A549 (cell line): ENCODE measurements around the gene MBOAT2. TPM values are rescaled to one million over a fixed set of nuclear protein-coding genes. Genes with fewer than 3 reads are reported as not detected.

ENCODE experiments used
- ATAC-seq, 2 experiments: fragments of 200-7000 bp in 1 of 2; fragments of >200 bp in 1 of 2; cut with Nextera tagmentation in 1 of 2; cut with Tn5 transposase in 1 of 2; 3 replicates each; pipeline versions ENCODE4 v1.8.0 to v1.9.1; 2018 to 2020; ENCODE audit warnings: mild to moderate bottlenecking in 1 of 2, moderate library complexity in 1 of 2
- CTCF ChIA-PET: fragments of 300-600 bp; sonication (Branson Sonifier 250); formaldehyde crosslinking; extraction: SDS; loops from one replicate; lab custom pipeline; 2021; ENCODE audit warnings: antibody characterized with exemption, inconsistent platforms; lab: Yijun Ruan, JAX
- POLR2A ChIA-PET: fragments of 350-600 bp; formaldehyde crosslinking; extraction: SDS; loops from one replicate; lab custom pipeline; 2021; ENCODE audit warnings: antibody characterized with exemption, inconsistent platforms; lab: Yijun Ruan, JAX
- DNase-seq, 2 experiments: peaks; one replicate each; pipeline versions ENCODE4 v3.0.0 to v3.0.0-alpha.2; 2011 to 2016; ENCODE audit warnings: low read depth in 1 of 2, low spot score in 1 of 2
- FAIRE-seq: peaks from 2 replicates; lab custom pipeline; 2011; peaks lifted over from hg19 to GRCh38; lab: Jason Lieb, UNC
- H3K27ac ChIP-seq, 2 experiments: fragments of >200 bp; sonication (Bioruptor Twin); formaldehyde crosslinking; 3 replicates each; pipeline ENCODE4 v1.5.1; 2016 to 2017
- H3K4me1 ChIP-seq: fragments of >200 bp; sonication (Bioruptor Twin); formaldehyde crosslinking; 3 replicates; pipeline ENCODE4 v1.6.1; 2016
- H3K4me2 ChIP-seq: fragments of >200 bp; sonication (Bioruptor Twin); formaldehyde crosslinking; 3 replicates; pipeline ENCODE4 v1.6.1; 2016
- H3K4me3 ChIP-seq: fragments of >200 bp; sonication (Bioruptor Twin); formaldehyde crosslinking; 3 replicates; pipeline ENCODE4 v1.5.1; 2016
- H3K9me3 ChIP-seq: fragments of >200 bp; sonication (Bioruptor Twin); formaldehyde crosslinking; 3 replicates; pipeline ENCODE4 v1.6.1; 2016
- CEBPB ChIP-seq, 2 experiments: fragments of >200 bp in 1 of 2; sonication (Bioruptor Twin) in 1 of 2; formaldehyde crosslinking in 1 of 2; IDR thresholded peaks; 2 replicates each; pipeline ENCODE4 v1.6.1; 2012 to 2016
- EHMT2 ChIP-seq: fragments of 200-600 bp; sonication (generic); IDR thresholded peaks from 2 replicates; pipeline ENCODE4 v1.6.1; 2016; ENCODE audit warnings: antibody characterized with exemption, low read depth, mild to moderate bottlenecking, moderate library complexity
- FOSB ChIP-seq: fragments of 250-450 bp; sonication (Bioruptor Pico); IDR thresholded peaks from 2 replicates; pipeline ENCODE4 v1.5.0; 2020; ENCODE audit warnings: mild to moderate bottlenecking, moderate library complexity
- FOSL2 ChIP-seq, 2 experiments: fragments of 450-650 bp in 1 of 2; fragments of >200 bp in 1 of 2; sonication (Bioruptor Twin) in 1 of 2; formaldehyde crosslinking; IDR thresholded peaks; 2 replicates each; pipeline versions ENCODE4 v1.5.0 to v1.6.1; 2016 to 2020; ENCODE audit warnings: mild to moderate bottlenecking in 1 of 2, moderate library complexity in 1 of 2
- HOXB13 ChIP-seq: fragments of 250-450 bp; sonication (Bioruptor Pico); IDR thresholded peaks from 2 replicates; pipeline ENCODE4 v1.5.0; 2020; ENCODE audit warnings: low read depth, mild to moderate bottlenecking, moderate library complexity
- KDM5A ChIP-seq: fragments of 200-600 bp; sonication (generic); IDR thresholded peaks from 2 replicates; pipeline ENCODE4 v1.6.1; 2016; ENCODE audit warnings: antibody characterized with exemption, mild to moderate bottlenecking
- MAZ ChIP-seq: fragments of 150-350 bp; IDR thresholded peaks from 2 replicates; pipeline ENCODE4 v1.6.1; 2014; ENCODE audit warnings: antibody characterized with exemption, low read depth, low read length, borderline replicate concordance
- MYC ChIP-seq: IDR thresholded peaks from 2 replicates; pipeline ENCODE4 v1.6.1; 2012; ENCODE audit warnings: mild to moderate bottlenecking, inconsistent platforms, low read length, improper control_type of control experiment, borderline replicate concordance
- NPAS2 ChIP-seq: fragments of 250-450 bp; sonication (Bioruptor Pico); IDR thresholded peaks from 2 replicates; pipeline ENCODE4 v1.8.0; 2022; ENCODE audit warnings: mild to moderate bottlenecking, moderate library complexity, borderline replicate concordance
- POLR2A ChIP-seq: IDR thresholded peaks from 2 replicates; pipeline ENCODE4 v1.6.1; 2012; ENCODE audit warnings: mild to moderate bottlenecking, low read length
- RCOR1 ChIP-seq: fragments of 150-350 bp; IDR thresholded peaks from 2 replicates; pipeline ENCODE4 v1.6.1; 2014; ENCODE audit warnings: antibody characterized with exemption, low read length, low read depth
- SMC3 ChIP-seq: fragments of >200 bp; sonication (Bioruptor Twin); formaldehyde crosslinking; IDR thresholded peaks from 3 replicates; pipeline ENCODE4 v1.6.1; 2018; ENCODE audit warnings: inconsistent platforms
- ZFP36 ChIP-seq: fragments of 450-650 bp; IDR thresholded peaks from 2 replicates; pipeline ENCODE4 v1.6.1; 2014; ENCODE audit warnings: borderline replicate concordance; ENCODE audit not compliant: partially characterized antibody
- WGBS: methylation state at CpG from one replicate; pipeline ENCODE4 v1.1.6; 2017; ENCODE audit errors: missing lambda C conversion rate; 5-methylcytosine and 5-hydroxymethylcytosine counted together
- polyA plus RNA-seq, 4 experiments: library from polyadenylated mRNA; depleted of rRNA in 3 of 4; stranded (reverse); fragments of >200 nt; fragmentation: RNase III in 1 of 4; extraction: RNeasy Plus Mini Kit Qiagen cat#74134 plus additional on column Dnase treatment in 1 of 4; gene quantifications; 2 replicates in 3 of 4; 3 replicates in 1 of 4; pipeline ENCODE4 v1.2.3, GENCODE V29; 2011 to 2017
- TF ChIP-seq, protein P1 (sequence below): IDR thresholded peaks from 2 replicates; pipeline ENCODE4 v1.6.1; 2012
- TF ChIP-seq, protein P2 (sequence below): fragments of >200 bp; sonication (Bioruptor Twin); formaldehyde crosslinking; IDR thresholded peaks from 2 replicates; pipeline ENCODE4 v1.6.1; 2016
- TF ChIP-seq, protein P3 (sequence below): fragments of 250-450 bp; sonication (Bioruptor Pico); IDR thresholded peaks from 2 replicates; pipeline ENCODE4 v1.5.0; 2021; ENCODE audit warnings: mild to moderate bottlenecking, moderate library complexity, borderline replicate concordance
- TF ChIP-seq, protein P4 (sequence below): IDR thresholded peaks from 2 replicates; pipeline ENCODE4 v1.6.1; 2012; ENCODE audit warnings: low read depth, borderline replicate concordance
- TF ChIP-seq, protein P5 (sequence below): fragments of 150-350 bp; IDR thresholded peaks from 2 replicates; pipeline ENCODE4 v1.6.1; 2014; ENCODE audit warnings: low read depth, mild to moderate bottlenecking, low read length

Gene MBOAT2
- polyA plus RNA-seq, 2 of the 4 experiments (the other 2 are of a cell fraction) = 33.1 to 33.3 TPM

DNA sequence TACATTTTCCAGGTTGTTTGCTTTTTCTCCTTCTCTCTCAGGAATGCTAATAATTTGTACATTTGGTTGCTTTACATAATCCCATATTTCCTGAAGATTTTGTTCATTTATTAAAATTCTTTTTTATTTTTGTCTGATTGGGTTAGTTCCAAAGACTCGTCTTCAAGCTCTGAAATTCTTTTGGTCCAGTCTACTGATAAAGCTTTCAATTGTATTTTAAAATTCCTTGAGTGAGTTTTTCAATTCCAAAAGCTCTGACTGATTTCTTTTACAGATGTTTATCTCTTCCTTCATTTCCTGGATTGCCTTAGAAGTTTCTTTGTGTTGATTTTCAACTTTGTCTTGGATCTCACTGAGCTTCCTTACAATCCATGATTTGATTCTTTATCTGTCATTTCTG is 50.0 kb downstream of the MBOAT2 start:
- no peak for DNase-seq
- Histone ChIP-seq H3K4me1 (no peaks in the 10 kb centered on the region), H3K4me3 (no peak overlapping the region), H3K27ac (no peak overlapping the region)
- 65% methylated on average over 1 of the region's 1 CpG for WGBS
- POLR2A ChIA-PET = no interaction called here
- TF ChIP-seq SMC3 (no peak), HOXB13 (CRISPR knock-in tag) (no peak), MAZ (no peak), POLR2A (no peak), NPAS2 (no peak)
- TF ChIP-seq, protein P1, sequence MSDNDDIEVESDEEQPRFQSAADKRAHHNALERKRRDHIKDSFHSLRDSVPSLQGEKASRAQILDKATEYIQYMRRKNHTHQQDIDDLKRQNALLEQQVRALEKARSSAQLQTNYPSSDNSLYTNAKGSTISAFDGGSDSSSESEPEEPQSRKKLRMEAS = no peak
- TF ChIP-seq, protein P2, sequence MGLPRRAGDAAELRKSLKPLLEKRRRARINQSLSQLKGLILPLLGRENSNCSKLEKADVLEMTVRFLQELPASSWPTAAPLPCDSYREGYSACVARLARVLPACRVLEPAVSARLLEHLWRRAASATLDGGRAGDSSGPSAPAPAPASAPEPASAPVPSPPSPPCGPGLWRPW = no peak
- TF ChIP-seq, protein P3, sequence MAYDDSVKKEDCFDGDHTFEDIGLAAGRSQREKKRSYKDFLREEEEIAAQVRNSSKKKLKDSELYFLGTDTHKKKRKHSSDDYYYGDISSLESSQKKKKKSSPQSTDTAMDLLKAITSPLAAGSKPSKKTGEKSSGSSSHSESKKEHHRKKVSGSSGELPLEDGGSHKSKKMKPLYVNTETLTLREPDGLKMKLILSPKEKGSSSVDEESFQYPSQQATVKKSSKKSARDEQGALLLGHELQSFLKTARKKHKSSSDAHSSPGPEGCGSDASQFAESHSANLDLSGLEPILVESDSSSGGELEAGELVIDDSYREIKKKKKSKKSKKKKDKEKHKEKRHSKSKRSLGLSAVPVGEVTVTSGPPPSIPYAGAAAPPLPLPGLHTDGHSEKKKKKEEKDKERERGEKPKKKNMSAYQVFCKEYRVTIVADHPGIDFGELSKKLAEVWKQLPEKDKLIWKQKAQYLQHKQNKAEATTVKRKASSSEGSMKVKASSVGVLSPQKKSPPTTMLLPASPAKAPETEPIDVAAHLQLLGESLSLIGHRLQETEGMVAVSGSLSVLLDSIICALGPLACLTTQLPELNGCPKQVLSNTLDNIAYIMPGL (CRISPR knock-in tag) = no peak
- TF ChIP-seq, all 56 proteins: peak for 0
- FAIRE-seq (no peak), ATAC-seq (no peak)
- CTCF ChIA-PET = interaction anchor here (0.7 to 1.2 kb wide), 3 partner anchors 11 to 40 kb away, joined by 3 to 5 read pairs (median 3); no protein-coding TSS in a partner anchor
- Histone ChIP-seq H3K4me2 (no peak overlapping the region), H3K9me3 (peaks cover 58% of the 10 kb centered on the region)

DNA sequence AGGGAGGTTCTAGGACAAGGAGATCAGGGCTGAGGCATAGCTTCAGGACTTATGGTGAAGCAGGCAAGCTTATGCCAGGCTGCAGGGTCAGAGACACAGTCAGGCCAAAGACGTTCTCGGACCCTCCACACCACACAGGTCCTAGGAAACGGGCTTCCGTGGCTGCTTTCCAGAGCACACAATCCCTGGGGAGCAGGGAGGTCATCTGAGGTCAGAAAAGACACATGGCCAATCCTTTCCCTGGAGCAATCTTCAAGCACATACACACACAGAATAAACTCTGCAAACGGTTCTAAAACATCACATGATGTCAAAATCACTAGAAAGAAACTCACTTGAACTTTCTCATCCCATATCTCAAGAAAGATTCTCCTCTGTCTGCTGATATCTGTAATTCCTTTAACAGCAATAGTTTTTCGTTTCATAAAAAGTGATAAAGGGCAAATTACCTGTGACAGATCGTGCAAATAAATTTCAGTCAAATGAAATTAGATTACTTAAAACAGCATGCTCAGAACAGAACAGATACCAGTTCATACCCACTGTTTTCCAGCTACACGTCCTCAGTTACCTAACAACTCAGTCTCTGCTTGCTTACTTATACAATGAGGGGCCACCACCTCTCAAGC is 63.9 kb downstream of the MBOAT2 start:
- Histone ChIP-seq H3K4me2 (no peak overlapping the region), H3K4me3 (no peak overlapping the region), H3K27ac (no peak overlapping the region), H3K4me1 (no peaks in the 10 kb centered on the region), H3K9me3 (no peaks in the 10 kb centered on the region)
- FAIRE-seq (no peak), DNase-seq (no peak), ATAC-seq (no peak)
- CTCF ChIA-PET = interaction anchor here (1.0 kb wide), 1 partner anchor 10 kb away, joined by 4 read pairs; no protein-coding TSS in a partner anchor
- WGBS = 78% methylated on average over 8 of the region's 8 CpGs
- TF ChIP-seq FOSL2 (IDR thresholded peaks at IDR 0.05) (no peak), FOSL2 (CRISPR knock-in tag; IDR thresholded peaks at IDR 0.05) (no peak), FOSB (CRISPR knock-in tag) (no peak)
- TF ChIP-seq, protein P4, sequence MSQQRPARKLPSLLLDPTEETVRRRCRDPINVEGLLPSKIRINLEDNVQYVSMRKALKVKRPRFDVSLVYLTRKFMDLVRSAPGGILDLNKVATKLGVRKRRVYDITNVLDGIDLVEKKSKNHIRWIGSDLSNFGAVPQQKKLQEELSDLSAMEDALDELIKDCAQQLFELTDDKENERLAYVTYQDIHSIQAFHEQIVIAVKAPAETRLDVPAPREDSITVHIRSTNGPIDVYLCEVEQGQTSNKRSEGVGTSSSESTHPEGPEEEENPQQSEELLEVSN = no peak
- TF ChIP-seq, protein P3 (CRISPR knock-in tag) = no peak
- POLR2A ChIA-PET = no interaction called here

DNA sequence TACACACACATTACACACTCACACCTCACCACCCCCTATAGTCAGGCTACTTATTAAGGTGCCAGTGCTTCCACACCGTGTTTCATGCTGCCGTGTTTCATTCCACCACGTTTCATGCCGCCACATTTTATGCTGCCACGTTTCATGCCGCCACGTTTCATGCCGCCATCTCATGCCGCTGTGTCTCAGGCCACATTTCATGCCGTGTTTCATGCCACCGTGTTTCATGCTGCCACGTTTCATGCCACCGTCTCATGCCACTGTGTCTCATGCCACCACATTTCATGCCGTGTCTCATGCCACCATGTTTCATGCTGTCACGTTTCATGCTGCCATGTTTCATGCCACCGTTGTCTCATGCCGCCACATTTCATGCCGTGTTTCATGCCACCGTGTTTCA is 65.1 kb downstream of the MBOAT2 start:
- DNase-seq = no peak
- no peak for FAIRE-seq
- ChIA-PET POLR2A (no interaction called here), CTCF (no interaction called here)
- H3K9me3 ChIP-seq = no peaks in the 10 kb centered on the region
- no peaks in the 10 kb centered on the region for H3K4me1 ChIP-seq
- ATAC-seq = no peak
- 93% methylated on average over 19 of the region's 19 CpGs for WGBS
- TF ChIP-seq KDM5A = no peak
- H3K4me2 ChIP-seq = no peak overlapping the region
- H3K27ac ChIP-seq = no peak overlapping the region
- H3K4me3 ChIP-seq = no peak overlapping the region

DNA sequence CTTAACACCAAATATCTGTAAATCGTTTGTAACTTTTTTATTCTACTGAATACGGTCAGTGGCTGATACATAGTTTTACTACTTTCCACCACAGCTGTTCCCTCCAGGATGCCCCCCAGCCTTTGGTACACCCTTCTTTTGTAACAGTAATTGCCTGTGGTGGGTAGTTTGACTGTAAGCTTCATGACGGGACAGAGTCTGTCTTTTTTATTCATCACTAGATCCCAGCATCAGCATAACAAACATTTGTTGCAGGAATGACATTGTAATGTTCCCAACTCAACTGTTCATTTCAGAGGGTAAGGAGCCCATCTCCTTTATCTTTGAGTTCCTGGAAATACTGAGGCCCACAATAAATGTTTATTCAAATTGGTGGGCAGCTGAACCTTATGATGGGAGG is 67.5 kb downstream of the MBOAT2 start:
- CTCF ChIA-PET = no interaction called here
- ATAC-seq = no peak
- POLR2A ChIA-PET = no interaction called here
- TF ChIP-seq EHMT2 = no peak
- TF ChIP-seq, protein P3 (CRISPR knock-in tag) = no peak
- no peak for TF ChIP-seq MAZ
- no peak for TF ChIP-seq CEBPB (IDR thresholded peaks at IDR 0.05)
- no peak for TF ChIP-seq HOXB13 (CRISPR knock-in tag)
- TF ChIP-seq, protein P5, sequence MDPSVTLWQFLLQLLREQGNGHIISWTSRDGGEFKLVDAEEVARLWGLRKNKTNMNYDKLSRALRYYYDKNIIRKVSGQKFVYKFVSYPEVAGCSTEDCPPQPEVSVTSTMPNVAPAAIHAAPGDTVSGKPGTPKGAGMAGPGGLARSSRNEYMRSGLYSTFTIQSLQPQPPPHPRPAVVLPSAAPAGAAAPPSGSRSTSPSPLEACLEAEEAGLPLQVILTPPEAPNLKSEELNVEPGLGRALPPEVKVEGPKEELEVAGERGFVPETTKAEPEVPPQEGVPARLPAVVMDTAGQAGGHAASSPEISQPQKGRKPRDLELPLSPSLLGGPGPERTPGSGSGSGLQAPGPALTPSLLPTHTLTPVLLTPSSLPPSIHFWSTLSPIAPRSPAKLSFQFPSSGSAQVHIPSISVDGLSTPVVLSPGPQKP = no peak
- TF ChIP-seq MYC = no peak
- TF ChIP-seq RCOR1 = no peak
- no peak for TF ChIP-seq ZFP36

More for the DNA sequence above, 67.5 kb downstream of the MBOAT2 start:
- H3K4me2 ChIP-seq = no peak overlapping the region
- 81% methylated on average over 3 of the region's 3 CpGs for WGBS
- DNase-seq (no peak), FAIRE-seq (no peak)
- no peaks in the 10 kb centered on the region for H3K4me1 ChIP-seq
- H3K27ac ChIP-seq = no peak overlapping the region
- H3K9me3 ChIP-seq = no peaks in the 10 kb centered on the region
- H3K4me3 ChIP-seq = no peak overlapping the region
